Diencephalon (tissue), 1 donor: ENCODE measurements around the gene PCMT1. TPM values are rescaled to one million over a fixed set of nuclear protein-coding genes. Genes with fewer than 3 reads are reported as not detected.

Experiments
- total RNA-seq: library from RNA; depleted of rRNA; stranded (reverse); fragments of >200 nt; gene quantifications from one replicate; pipeline ENCODE4 v1.2.3, GENCODE V29; 2014

PCMT1 gene
- 162 TPM for total RNA-seq

DNA sequence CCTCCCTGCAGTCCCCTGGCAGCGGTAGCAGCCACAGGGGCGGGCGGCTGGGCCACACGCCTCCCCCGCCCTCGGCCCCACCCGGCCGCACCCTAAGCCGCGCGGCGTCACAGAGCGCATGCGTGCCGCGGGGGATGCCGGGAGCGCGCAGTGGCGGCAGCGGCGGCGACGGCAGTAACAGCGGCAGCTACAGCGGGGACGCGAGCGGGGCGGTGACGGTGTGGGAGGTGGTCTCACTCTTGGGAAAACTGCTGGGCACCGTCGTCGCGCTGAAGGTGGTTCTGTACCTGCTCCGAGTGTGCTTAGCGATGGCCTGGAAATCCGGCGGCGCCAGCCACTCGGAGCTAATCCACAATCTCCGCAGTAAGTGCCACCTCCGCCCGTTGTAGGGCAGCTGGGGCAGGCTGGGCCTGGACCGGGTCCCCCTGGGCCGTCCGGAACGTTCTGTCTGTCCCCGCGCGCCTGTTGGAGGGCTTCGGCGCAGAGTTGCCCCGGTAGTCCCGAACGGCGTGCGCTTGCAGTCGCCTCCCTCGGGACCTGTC is at the start of gene PCMT1:
PCMT1 (plus strand) TSS at position 148 of the 542 bp plus-strand sequence; CDS start at position 309, 161 bp downstream.

DNA sequence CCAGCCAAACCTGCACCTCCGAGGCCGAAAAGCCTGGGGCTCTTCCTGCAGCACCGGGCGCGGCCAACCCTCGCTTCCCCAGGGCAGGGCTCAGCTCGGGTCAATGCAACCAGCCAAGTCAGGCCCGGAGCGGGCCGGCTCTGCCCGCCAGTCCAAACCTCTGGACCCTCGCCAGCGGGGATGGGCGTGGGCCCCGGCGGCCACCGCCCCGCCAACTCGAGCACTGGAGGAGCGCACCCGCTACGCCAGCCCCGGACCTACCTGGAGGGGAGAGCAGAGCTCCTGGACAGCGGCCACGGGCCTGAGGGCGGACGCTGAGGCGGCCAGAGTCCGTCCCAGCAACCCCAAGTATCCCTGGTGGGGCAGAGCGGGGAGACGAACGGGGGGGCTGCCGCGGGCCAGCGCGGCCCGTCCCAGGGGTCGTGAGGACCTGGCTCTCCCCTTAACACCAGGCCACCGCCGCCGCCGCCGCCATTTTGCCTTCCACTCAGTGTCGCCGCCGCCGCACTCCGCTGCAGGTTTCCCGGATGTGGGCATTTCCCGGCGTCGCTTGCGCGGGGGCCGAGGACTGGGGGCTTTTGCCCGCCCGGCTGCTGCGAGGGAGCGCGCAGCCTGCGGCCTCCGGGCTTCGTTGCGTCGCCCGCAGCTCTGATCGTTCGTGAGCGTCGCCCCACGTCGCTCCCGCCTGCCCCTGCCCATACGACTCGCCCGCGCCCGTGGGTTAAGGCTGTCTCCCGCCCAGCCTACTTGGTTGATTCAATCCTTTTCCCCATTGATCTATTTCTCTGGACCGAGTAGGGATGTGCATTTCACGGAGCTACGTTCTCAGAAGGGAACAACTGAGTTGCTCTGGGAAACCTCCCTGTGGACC is 31.7 kb upstream of the PCMT1 start, which contains the start of gene LATS1:
LATS1 (minus strand) TSS at position 514 of the 871 bp plus-strand sequence. CDS start 15,975 bp downstream, outside the sequence.

DNA sequence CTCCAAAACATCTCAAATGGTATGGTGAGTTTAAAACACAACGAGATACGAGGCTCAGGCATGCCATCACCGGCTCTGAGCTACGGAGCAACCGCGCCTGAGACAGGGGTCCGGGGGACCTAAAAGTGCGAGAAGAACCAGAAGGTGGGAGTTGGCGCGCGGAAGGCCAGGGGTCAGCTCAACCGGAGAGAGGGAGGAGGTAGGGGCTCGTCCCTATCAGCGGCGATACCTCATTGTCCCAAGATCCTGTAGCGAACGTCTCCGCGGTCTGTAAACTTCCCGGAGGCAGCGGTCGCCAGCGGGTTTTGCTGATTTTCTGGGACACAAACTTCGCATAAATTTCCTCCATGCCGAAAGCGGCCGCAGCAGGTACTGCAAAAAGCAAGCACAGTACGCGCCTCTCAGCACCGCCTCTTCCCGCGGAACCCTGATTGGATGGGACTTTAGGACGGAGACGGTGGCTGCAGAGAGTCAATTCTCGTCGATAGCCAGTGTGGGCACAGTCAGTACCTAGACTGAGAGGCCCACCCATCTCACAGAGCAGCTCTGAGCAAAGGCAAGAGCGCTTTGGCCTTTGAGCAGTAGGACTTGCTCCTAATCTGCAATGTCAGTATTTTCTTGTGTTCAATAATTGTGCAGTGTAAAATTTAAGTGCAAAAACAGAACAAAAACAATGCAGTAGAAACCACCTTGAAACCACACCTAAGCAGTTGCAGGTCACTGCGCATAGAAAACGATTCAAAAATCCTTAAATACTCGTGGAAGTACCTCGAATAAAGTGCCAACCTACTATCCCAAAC is 3.2 kb upstream of the PCMT1 start, which contains the start of gene NUP43:
NUP43 (minus strand) TSS at position 383 of the 800 bp plus-strand sequence; CDS start at position 349, 34 bp downstream.

Other genes with a start within 250 kb of the PCMT1 start
- 54.0 TPM for gene PPIL4, start 203.7 kb upstream of the PCMT1 start, total RNA-seq
- 44.8 TPM for gene GINM1, start 183.4 kb upstream of the PCMT1 start, total RNA-seq
- gene KATNA1, start 101.0 kb upstream of the PCMT1 start, total RNA-seq = 20.3 TPM
- 30.2 TPM for gene LATS1, start 31.6 kb upstream of the PCMT1 start, total RNA-seq
- 23.3 TPM for gene NUP43, start 3.2 kb upstream of the PCMT1 start, total RNA-seq
- gene LRP11, start 114.6 kb downstream of the PCMT1 start, total RNA-seq = 41.3 TPM
- not detected for gene RAET1E, start 148.4 kb downstream of the PCMT1 start, total RNA-seq
- not detected for gene RAET1G, start 173.4 kb downstream of the PCMT1 start, total RNA-seq
- 2.1 TPM for gene ULBP2, start 192.3 kb downstream of the PCMT1 start, total RNA-seq
- 0.23 TPM for gene ULBP1, start 214.2 kb downstream of the PCMT1 start, total RNA-seq